Stimulated activated CD8-positive, alpha-beta memory T cell treated with anti-CD3 and anti-CD28 coated beads, Interleukin-2, amount 100 ng/mL, for 48 hours (primary cell): ENCODE results near the gene CTBP1.

Source experiments
- DNase-seq, 2 donors: peaks; one replicate each; pipeline ENCODE4 v3.0.0-alpha.2; 2020; ENCODE audit warnings: low read depth in 2 of 2

The CTBP1 gene

DNA sequence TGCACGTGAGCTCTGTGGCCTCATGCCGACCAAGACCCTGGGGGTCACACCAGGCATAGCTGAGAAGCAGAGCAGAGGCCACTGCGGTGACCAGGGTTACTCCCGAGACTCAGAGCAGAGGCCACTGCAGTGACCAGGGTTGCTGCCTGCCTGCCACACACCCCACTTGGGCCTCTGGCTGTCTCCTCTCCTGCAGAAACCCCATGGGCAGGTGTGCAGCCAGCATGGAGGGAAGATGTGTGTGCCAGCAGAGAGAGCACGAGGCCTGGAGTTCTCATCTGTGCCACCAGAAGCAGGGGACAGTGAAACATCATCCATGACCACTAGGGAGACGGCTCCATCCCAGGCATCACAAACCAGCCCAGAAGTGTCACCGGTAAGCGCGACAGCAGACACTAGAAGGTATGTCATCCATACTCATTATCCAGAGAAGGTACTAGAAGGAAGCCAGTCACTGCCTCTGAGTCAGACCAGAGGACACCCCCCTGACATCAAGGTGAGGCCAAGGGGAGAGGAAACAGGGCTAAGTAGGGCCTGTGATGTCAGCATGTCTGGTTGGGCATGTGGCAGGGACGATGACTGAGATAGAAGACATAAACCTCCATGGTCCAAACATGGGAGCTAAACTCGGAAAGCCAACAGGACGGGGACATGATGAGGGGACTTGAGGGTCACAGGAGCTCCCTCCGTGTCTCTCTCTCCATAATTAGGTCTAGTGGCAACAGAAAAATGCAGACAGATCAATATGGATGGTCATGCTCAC is 52.3 kb downstream of the CTBP1 start:
- DNase-seq = no peak

GRCh38 chr4:1195891-1196401 is 53.0 kb downstream of the CTBP1 start:
- no peak for DNase-seq

DNA sequence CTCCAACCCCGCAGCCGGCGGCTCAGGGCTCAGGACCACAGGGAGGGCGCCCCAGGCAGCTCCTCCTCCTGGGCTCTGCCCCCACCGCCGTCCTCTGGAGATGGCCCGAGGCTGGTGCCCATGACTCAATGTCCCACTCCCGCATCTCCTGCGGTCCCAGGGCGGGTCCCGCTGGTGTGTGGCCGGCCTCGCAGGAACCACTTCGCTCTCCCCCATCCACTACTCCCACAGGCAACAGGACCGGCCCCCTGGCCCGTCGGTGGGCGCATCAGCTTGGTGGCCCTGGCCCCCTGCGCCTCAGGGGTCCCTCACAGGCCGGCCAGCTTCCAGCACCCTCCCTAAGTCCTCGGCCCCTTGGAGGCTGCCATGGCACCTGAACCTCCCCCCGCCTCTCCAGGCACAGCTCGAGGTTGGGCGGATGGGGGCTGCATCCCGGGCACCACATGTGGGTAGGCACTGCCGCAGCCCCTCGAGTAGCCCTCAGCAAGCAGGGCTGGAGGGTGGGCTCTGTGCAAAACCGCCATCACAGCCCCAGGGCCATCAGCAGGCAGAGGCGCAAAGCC is 53.7 kb downstream of the CTBP1 start:
- DNase-seq = no peak

GRCh38 chr4:1194010-1194900 is 54.7 kb downstream of the CTBP1 start:
- DNase-seq = no peak

DNA sequence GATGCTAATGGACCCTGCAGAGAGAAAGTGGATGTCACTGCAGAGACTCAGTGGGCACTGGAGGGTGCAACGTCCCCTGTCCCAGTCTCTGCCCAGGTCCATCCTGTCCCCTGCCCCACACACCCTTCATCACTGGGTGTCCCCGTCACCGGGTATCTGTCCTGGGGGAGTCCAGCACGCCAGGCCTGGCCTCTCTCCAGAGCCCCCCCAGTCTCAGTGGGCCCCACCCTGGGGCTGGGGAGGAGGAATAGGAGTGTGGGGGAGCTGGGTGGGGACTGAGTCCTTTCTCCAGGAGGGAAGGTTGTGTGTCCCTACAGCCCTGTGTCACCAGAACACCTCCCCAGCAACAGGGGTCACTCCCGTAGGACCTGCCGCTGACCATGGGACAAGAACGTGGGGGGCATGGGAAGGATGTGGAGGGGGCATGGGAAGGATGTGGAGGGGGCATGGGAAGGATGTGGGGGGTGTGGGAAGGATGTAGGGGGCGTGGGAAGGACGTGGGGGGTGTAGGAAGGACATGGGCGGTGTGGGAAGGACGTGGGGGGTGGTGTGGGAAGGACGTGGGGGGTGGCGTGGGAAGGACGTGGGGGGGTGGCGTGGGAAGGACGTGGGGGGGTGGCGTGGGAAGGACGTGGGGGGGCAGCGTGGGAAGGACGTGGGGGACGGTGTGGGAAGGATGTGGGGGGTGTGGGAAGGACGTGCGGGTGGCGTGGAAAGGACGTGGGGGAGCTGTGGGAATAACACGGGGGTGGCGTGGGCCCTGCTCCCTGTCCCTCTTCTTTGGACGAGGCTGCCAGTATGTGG is 55.5 kb downstream of the CTBP1 start:
- no peak for DNase-seq

- DNase-seq = no peak
These were observed 56.3 kb downstream of the CTBP1 start for GRCh38 chr4:1192493-1193205.

DNA sequence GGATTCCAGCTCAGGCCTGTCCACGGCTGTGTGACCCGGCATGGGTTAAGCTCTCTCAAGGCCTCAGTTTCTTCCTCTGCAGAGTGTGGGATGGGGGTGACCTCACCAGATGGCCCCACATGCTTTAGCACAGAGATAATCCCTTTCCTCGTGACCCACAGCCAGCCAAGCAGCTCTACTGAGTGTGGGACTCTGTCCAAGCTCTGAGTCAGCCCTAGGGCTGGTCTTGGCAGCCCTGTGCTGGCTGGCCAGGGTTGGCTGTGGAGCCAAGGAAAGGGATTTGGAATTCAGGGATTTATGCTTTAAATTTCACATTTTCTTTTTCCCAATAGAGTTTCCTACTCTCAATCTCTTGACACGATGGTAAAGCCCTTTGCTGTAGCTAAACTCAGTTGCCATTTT is 56.8 kb downstream of the CTBP1 start:
- DNase-seq = no peak

- DNase-seq = no peak
These were observed 57.3 kb downstream of the CTBP1 start for GRCh38 chr4:1191621-1192020.

- DNase-seq = no peak
These were observed 61.7 kb downstream of the CTBP1 start for GRCh38 chr4:1187182-1187581.

GRCh38 chr4:1183985-1184773 is 64.8 kb downstream of the CTBP1 start:
- no peak for DNase-seq

- no peak for DNase-seq
These were observed 66.6 kb downstream of the CTBP1 start for GRCh38 chr4:1182313-1182712.

DNA sequence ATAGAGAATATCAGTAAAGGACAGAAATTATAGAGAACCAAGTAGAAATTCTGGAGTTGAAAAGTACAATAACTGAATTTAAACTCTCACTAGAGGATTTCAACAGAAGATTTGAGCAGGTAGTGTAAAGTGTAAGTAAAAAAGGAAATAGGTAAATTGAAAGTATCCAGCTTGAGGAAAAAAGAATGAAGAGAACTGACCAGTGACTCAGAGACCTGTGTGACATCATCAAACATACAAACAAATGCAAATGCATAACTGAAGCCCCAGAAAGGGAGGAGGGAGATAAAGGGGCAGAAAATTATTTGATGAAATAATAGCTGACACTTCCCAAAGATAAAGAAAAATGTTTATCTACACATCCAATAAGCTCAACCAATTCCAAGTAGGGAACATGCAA is 68.3 kb downstream of the CTBP1 start:
- DNase-seq = no peak

- DNase-seq = no peak
These were observed 69.0 kb downstream of the CTBP1 start for GRCh38 chr4:1179976-1180375.

- no peak for DNase-seq
These were observed 69.9 kb downstream of the CTBP1 start for GRCh38 chr4:1179089-1179441.

- no peak for DNase-seq
These were observed 70.4 kb downstream of the CTBP1 start for GRCh38 chr4:1178300-1179088.

GRCh38 chr4:1177274-1178141 is 71.4 kb downstream of the CTBP1 start:
- DNase-seq = peak in 1 of 2 donors; percentile 30

DNA sequence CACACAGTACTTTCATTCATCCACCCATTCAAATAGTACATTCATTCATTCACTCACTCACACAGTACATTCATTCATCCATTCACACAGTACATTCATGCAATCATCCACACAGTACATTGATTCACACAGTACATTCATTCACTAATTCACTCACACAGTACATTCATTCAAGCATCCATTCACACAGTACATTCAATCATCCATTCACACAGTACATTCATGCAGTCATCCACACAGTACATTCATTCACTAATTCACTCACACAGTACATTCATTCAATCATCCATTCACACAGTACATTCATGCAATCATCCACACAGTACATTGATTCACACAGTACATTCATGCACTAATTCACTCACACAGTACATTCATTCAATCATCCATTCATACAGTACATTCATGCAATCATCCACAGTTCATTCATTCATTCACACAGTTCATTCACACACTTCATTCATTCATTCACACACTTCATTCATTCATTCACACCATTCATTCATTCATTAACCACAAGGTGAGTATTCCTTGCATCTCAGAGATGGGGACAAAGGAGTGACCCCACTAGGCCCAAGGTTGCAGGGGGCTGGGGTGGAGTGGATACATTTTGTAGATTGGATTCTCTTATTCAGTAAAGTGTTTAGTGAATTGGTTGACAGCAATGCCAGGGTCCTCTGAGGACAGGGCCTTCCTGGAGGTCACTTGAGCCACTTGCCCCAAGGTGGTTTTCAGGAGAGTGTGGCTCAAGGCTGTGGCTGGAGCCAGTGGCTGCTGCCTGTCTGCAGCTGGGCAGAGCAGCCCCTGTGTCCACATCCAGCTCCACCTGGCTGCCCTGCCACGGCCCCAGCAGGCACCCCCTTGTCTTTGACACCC is 72.3 kb downstream of the CTBP1 start:
- DNase-seq = no peak
